Measurements from ENCODE around the gene PIP5KL1.

GRCh38 chr9:127967151-127967809 lies 36.7 kb upstream of the PIP5KL1 start:
- TF ChIP-seq CTCF (IDR thresholded peaks at IDR 0.05) (no peak), POLR2A (IDR thresholded peaks at IDR 0.05) (no peak)
